AG09309 (cell line): ENCODE measurements around the gene CDC14A.

Experiments used
- DNase-seq: peaks from one replicate; pipeline ENCODE4 v3.0.0-alpha.2; 2010; ENCODE audit warnings: low read depth
- H3K4me3 ChIP-seq: 2 replicates; pipeline ENCODE4 v1.5.1; 2011; ENCODE audit warnings: mild to moderate bottlenecking, low read depth, low read length, moderate library complexity; ENCODE audit not compliant: control insufficient read depth
- TF ChIP-seq, protein P1 (sequence below): IDR thresholded peaks from 2 replicates; pipeline ENCODE4 v1.5.1; 2011; ENCODE audit warnings: mild to moderate bottlenecking, low read depth, low read length, inconsistent platforms; ENCODE audit not compliant: insufficient read depth, control insufficient read depth; ENCODE audit errors: missing control alignments

CDC14A gene

GRCh38 chr1:100499194-100499811, 147.0 kb downstream of the CDC14A start:
- DNase-seq: no peak
- TF ChIP-seq, protein P1, sequence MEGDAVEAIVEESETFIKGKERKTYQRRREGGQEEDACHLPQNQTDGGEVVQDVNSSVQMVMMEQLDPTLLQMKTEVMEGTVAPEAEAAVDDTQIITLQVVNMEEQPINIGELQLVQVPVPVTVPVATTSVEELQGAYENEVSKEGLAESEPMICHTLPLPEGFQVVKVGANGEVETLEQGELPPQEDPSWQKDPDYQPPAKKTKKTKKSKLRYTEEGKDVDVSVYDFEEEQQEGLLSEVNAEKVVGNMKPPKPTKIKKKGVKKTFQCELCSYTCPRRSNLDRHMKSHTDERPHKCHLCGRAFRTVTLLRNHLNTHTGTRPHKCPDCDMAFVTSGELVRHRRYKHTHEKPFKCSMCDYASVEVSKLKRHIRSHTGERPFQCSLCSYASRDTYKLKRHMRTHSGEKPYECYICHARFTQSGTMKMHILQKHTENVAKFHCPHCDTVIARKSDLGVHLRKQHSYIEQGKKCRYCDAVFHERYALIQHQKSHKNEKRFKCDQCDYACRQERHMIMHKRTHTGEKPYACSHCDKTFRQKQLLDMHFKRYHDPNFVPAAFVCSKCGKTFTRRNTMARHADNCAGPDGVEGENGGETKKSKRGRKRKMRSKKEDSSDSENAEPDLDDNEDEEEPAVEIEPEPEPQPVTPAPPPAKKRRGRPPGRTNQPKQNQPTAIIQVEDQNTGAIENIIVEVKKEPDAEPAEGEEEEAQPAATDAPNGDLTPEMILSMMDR: no peak
- H3K4me3 ChIP-seq: no peak overlapping the region

DNA sequence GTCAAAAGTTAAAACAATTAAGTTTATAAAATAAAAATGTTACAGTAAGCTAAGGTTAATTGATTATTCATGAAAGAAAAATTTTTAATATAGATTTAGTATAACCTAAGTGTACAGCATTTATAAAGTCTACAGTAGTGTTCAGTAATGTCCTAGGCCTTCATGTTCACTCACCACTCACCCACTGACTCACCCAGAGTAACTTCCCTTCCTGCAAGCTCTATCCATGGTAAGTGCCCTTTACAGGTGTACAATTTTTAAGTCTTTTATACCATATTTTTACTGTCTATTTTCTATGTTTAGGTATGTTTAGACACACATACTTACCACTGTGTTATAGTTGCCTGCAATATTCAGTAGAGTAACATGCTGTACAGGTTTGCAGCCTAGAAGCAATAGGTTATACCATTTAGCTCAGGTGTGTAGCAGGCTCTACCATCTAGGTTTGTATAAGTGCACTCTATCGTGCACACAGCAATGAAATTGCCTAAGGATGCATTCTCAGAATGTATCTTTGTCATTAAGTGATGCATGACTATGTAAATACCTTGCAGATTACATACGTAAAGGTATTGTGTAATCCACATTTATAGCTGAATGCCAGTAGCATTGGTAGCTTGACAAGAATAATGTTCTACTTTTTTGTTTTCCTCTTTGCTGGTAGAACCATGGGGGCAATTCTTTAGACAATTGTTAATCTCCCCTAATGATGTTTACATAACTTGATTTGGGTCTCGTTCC, 149.9 kb downstream of the CDC14A start:
- no peak for DNase-seq
- H3K4me3 ChIP-seq: no peak overlapping the region
- TF ChIP-seq, protein P1: no peak

GRCh38 chr1:100506217-100506616, 153.9 kb downstream of the CDC14A start:
- TF ChIP-seq, protein P1: no peak
- no peak for DNase-seq

GRCh38 chr1:100510451-100510850, 158.1 kb downstream of the CDC14A start:
- no peak for DNase-seq
- H3K4me3 ChIP-seq: no peak overlapping the region
- TF ChIP-seq, protein P1: no peak

More at GRCh38 chr1:100506217-100506616, 153.9 kb downstream of the CDC14A start:
- H3K4me3 ChIP-seq: no peak overlapping the region

- DNase-seq: no peak
- TF ChIP-seq, protein P1: no peak
- H3K4me3 ChIP-seq: no peak overlapping the region
Observed at GRCh38 chr1:100511058-100511457, 158.8 kb downstream of the CDC14A start.

DNA sequence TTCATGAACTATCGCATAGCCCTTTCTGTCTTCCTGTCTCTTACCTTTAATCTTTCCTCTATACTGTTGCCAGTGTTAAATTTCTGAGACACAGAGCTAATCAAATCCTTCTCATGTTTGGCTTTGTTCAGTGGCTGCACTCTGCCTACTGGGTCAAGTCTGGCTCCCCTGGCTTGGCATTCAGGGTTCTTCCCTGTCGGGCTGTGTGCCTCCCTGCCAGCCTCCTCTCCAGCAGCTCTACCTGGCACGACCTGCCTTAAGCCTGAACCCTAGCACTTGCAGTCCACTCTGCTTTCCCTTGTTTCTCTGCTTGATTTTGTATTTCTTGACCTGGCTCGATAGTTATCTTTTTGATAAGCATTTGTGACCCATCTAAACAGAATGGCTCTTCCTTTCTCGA, 159.5 kb downstream of the CDC14A start:
- no peak overlapping the region for H3K4me3 ChIP-seq
- TF ChIP-seq, protein P1: no peak
- DNase-seq: no peak
